NCI-H69 (cell line): ENCODE measurements around the gene PDK2.

Experiments
- DNase-seq: peaks from one replicate; lab custom pipeline; 2025; lab: John Stamatoyannopoulos, UW

PDK2 gene

GRCh38 chr17:50117202-50118051, 22.3 kb downstream of the PDK2 start:
- DNase-seq, result peak; percentile 92

DNA sequence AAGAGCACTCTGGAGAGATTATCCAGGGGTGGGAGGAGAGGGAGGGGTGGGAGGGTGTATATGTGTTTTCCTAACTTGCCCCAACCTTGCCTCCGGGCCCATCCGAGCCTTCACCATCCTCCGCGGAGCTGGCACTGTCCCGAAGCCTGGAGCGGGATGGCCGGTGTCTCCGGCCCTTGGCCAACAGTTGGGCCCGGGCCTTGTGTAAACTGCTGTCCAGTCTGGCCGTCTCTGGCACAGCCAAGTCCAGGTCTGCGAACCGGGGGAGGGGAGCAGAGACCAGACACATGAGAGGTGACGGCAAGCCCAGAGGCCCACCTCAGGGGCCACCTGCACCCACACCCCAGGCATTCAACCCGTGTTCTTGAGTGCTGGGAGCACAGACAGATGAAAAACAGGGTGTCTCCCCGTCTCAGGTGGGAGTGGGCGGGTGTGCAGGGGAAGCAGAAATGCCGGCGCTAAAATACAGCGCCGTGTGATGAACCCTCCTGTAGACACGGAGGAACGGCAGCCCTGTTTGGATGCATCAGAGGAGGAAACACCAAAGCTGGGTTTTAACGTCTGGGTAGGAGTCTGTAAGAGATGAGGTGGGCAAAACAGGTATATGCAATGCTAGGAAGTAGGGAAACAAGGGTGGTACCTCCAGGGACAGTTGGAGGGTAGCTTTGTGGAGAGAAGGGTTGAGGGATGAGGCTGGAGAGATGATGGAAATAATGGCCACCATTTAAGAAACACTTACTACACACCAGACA, 23.1 kb downstream of the PDK2 start:
- DNase-seq, result no peak

- DNase-seq, result no peak
Measured at GRCh38 chr17:50118828-50119218, 23.7 kb downstream of the PDK2 start.

DNA sequence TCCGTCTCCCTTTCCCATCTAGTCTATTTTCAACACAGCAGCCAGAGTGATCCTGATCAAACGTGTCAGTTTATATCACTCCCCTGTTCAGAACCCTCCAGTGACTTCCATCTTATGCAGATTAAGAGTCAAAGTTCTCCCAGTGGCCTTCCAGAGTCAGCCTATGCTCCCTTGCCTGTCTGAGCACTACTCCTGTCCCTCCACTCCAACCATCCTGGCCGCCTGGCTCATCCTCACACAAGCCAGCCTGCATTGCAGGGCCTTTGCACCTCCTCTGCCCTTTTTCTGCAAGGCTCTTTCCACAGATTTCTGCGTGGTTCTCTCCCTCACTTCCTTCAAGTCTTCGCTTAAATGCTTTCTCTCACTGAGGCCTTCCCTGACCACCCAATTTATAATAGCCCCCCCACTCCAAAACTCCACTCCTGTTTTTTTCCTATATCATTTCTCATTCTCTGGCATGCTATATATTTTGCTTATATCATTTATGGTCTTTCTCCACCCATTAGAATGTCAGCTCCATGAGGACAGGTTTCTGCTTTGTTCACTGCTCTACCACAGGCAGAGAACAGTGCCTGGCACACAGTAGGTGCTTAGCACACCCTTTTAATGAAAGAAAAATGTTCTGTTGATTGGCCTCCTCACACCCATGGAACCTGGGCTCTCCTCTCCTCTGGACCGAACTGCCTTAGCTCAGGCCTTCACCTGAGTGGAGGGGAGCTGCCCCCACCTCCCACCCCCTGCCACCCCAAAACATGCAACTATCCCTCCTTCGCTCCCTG, 25.5 kb downstream of the PDK2 start:
- DNase-seq, result no peak

GRCh38 chr17:50122945-50123344, 27.8 kb downstream of the PDK2 start:
- DNase-seq, result peak; percentile 91

DNA sequence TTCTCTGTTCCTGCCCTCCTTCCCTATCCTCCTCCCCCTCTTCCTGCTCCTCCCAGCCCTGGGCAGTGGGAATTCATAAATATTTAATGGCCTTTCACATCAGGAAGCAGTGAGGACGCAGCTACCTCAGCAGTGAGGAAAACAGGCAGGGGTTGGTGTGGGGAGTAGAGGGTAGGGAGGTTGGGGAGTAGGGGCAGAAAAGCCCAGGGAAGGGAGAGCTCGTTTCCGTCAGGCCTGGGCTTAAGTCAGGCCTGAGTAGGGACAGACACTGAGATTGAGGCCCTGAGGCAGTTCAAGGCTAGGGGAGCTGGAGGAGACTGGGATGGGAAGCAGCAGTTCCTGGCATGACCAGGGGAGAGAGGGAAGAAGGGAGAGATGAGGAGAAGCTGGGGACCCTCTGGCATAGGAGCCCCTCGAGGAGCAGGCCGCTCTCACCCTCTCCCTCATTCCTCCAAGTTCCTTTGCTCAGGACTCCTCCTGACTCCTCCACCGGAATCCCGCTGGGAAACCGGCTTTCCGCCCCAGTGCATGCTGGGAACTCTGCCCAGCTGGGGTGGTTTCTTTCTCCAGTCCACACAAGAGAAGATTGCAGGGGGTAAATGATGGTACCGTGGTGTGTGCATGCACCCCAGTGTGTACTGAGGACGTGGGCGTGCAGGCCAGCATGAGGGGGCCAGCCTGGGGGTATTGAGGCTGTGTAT, 28.6 kb downstream of the PDK2 start:
- DNase-seq, result peak; percentile 94

DNA sequence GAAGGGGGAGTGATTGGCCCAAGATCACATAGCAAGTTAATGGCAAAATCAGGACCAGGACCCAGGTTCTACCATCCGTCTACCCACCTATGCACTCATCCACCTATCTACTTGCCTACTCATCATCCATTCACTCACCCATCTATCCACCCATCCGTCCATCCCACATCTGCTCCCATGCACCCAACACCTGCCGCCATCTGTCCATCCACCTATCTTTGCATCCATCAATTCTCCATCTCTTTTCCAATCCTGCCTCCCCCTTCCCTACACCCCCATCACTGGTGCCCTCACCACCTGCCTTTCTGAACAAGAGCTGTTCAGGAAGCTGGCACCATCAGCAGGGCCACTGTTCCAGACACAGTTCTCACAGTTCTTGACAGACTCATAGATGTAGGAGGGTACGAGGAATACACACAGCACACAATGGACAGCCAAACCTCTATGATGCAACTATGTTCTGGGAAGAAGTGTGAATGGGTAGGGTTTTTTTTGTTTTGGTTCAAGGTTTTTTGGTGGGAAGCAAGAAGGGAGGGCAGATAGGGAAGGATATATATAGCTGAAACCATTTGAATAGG, 30.4 kb downstream of the PDK2 start:
- no peak for DNase-seq

- DNase-seq, result peak; percentile 34
Measured at GRCh38 chr17:50127697-50128361, 32.7 kb downstream of the PDK2 start.

- DNase-seq, result peak; percentile 49
Measured at GRCh38 chr17:50128441-50129352, 33.5 kb downstream of the PDK2 start.

GRCh38 chr17:50129353-50129727, 34.2 kb downstream of the PDK2 start:
- no peak for DNase-seq

GRCh38 chr17:50129728-50130558, 34.8 kb downstream of the PDK2 start, which contains the start of gene SAMD14:
Gene SAMD14 (minus strand): TSS chr17:50130160. CDS start chr17:50124959, 5,201 bp downstream.
- DNase-seq, result peak; percentile 66

GRCh38 chr17:50130559-50131305, 35.6 kb downstream of the PDK2 start:
- peak; percentile 49 for DNase-seq

GRCh38 chr17:50132104-50132794, 37.1 kb downstream of the PDK2 start:
- DNase-seq, result no peak

DNA sequence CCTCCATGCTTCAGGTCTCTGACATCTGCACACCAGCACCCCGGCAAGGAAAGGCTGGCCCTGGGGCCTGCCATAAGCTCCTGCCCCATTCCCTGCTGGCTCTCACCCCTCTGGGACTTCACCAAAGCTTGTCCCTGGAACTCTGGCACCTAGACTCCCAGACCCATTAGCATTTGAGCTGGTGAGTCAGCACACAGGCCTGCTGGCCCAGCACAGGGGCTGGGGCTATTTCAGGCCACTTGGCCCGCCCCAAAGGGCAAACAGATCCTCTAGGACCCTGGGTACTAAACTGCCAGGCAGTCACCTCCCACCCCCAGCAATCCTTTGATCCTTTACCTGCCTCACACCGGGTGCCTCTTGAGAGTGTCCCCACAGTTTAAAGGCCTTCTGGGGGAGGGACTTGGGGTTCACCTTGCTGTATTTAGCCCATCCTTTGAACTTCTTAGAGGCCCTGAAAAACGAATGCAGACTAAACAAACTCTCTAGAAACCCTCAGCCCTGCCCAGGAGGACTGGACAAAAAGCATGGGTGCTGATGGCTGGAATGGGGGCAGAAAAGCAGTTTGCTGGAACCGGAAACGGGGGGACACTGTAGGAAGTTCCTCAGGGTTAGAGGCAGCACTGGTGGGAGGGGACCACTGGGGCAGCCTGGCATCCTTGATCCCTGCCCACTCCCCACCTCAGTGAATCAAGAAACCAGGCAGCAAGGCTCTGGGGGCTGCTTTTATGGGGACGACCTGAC, 38.0 kb downstream of the PDK2 start:
- DNase-seq, result no peak

GRCh38 chr17:50133769-50134099, 38.6 kb downstream of the PDK2 start:
- DNase-seq, result peak; percentile 33

- peak; percentile 26 for DNase-seq
Measured at GRCh38 chr17:50134206-50135110, 39.3 kb downstream of the PDK2 start.
